HepG2 (cell line): ENCODE measurements around the gene AK8. TPM values are rescaled to one million over a fixed set of nuclear protein-coding genes. Genes with fewer than 3 reads are reported as not detected.

Experiments used
- ATAC-seq: fragments of 200-7000 bp; cut with Tn5 transposase; 3 replicates; pipeline ENCODE4 v1.9.1; 2020; ENCODE audit warnings: mild to moderate bottlenecking, moderate library complexity
- BruUV-seq: library from RNA; stranded (reverse); fragments of 400-500 nt; replicated peaks from 2 replicates; lab custom pipeline; 2021; lab: Mats Ljungman, UMichigan
- CTCF ChIA-PET: fragments of 300-600 bp; formaldehyde crosslinking; extraction: SDS; loops from one replicate; lab custom pipeline; 2021; ENCODE audit warnings: low total read pairs, inconsistent platforms, low intra/inter-chr PET ratio; lab: Yijun Ruan, JAX
- POLR2A ChIA-PET: fragments of 350-600 bp; sonication (Branson Sonifier 250); formaldehyde crosslinking; loops from one replicate; lab custom pipeline; 2020; ENCODE audit warnings: antibody characterized with exemption, inconsistent platforms; lab: Yijun Ruan, JAX
- DNase-seq: peaks from one replicate; pipeline ENCODE4 v3.0.0-alpha.2; 2015; ENCODE audit warnings: low spot score
- FAIRE-seq: peaks from 3 replicates; lab custom pipeline; 2011; peaks lifted over from hg19 to GRCh38; lab: Jason Lieb, UNC
- H2AFZ ChIP-seq: one replicate; pipeline ENCODE4 v1.6.1; 2011; ENCODE audit warnings: low read length, inconsistent platforms
- H3K27ac ChIP-seq: fragments of 300-600 bp; 3 replicates; pipeline ENCODE4 v1.8.0; 2011; ENCODE audit warnings: mixed run types, mild to moderate bottlenecking, mixed read lengths, low read length, inconsistent platforms; ENCODE audit not compliant: insufficient read depth; ENCODE audit errors: extremely low read length
- H3K27me3 ChIP-seq, 2 experiments: fragments of 200-600 bp in 1 of 2; 2 replicates in 1 of 2; 3 replicates in 1 of 2; pipeline versions ENCODE4 v1.6.0 to v1.8.0; 2011; ENCODE audit warnings: low read length in 2 of 2, mild to moderate bottlenecking in 2 of 2, moderate library complexity in 2 of 2, inconsistent platforms in 1 of 2; ENCODE audit not compliant: insufficient read depth in 2 of 2, control insufficient read depth in 1 of 2
- H3K36me3 ChIP-seq, 2 experiments: fragments of 200-600 bp in 1 of 2; replicated peaks in 1 of 2; 2 replicates in 1 of 2; 3 replicates in 1 of 2; pipeline versions ENCODE4 v1.5.1 to v1.8.0; 2011; ENCODE audit warnings: low read length in 2 of 2, inconsistent platforms in 1 of 2; ENCODE audit not compliant: insufficient read depth in 2 of 2, control insufficient read depth in 1 of 2
- H3K4me1 ChIP-seq: 2 replicates; pipeline ENCODE4 v1.5.1; 2012; ENCODE audit warnings: low read length, inconsistent platforms; ENCODE audit not compliant: insufficient read depth
- H3K4me2 ChIP-seq: 2 replicates; pipeline ENCODE4 v1.6.0; 2011; ENCODE audit warnings: low read depth, low read length, inconsistent platforms
- H3K4me3 ChIP-seq, 3 experiments: fragments of 200-600 bp in 1 of 3; sonication (generic), shearing (Covaris generic) in 1 of 3; replicated peaks in 1 of 3; 2 replicates each; pipeline ENCODE4 v1.5.1; 2011 to 2016; ENCODE audit warnings: low read length in 3 of 3, inconsistent platforms in 2 of 3, low read depth in 2 of 3, mild to moderate bottlenecking in 2 of 3, control low read depth in 1 of 3, mixed read lengths in 1 of 3; ENCODE audit not compliant: insufficient read depth in 1 of 3
- H3K79me2 ChIP-seq: one replicate; pipeline ENCODE4 v1.6.1; 2011; ENCODE audit warnings: low read length, inconsistent platforms; ENCODE audit not compliant: insufficient read depth
- H3K9ac ChIP-seq: 2 replicates; pipeline ENCODE4 v1.6.0; 2011; ENCODE audit warnings: mild to moderate bottlenecking, low read depth, low read length, inconsistent platforms; ENCODE audit not compliant: insufficient read depth
- H3K9me3 ChIP-seq: 2 replicates; pipeline ENCODE4 v1.5.1; 2012; ENCODE audit warnings: mild to moderate bottlenecking, low read length
- H4K20me1 ChIP-seq: 2 replicates; pipeline ENCODE4 v1.6.0; 2011; ENCODE audit warnings: inconsistent platforms, mild to moderate bottlenecking, low read length, moderate library complexity; ENCODE audit not compliant: insufficient read depth
- DZIP1 ChIP-seq: sonication (generic); formaldehyde crosslinking; IDR thresholded peaks from 2 replicates; pipeline ENCODE4 v1.5.0; 2020; ENCODE audit warnings: mild to moderate bottlenecking, missing genetic modification reagents
- HMGXB3 ChIP-seq: sonication (generic); formaldehyde crosslinking; IDR thresholded peaks from 2 replicates; pipeline ENCODE4 v1.4.0; 2020; ENCODE audit warnings: missing genetic modification reagents, borderline replicate concordance
- ISX ChIP-seq: sonication (generic); formaldehyde crosslinking; conservative IDR thresholded peaks from 2 replicates; pipeline ENCODE4 v1.5.0; 2020; ENCODE audit warnings: missing genetic modification reagents
- NFE2L2 ChIP-seq: fragments of 150-350 bp; IDR thresholded peaks from 2 replicates; pipeline ENCODE4 v1.6.1; 2014; ENCODE audit warnings: low read length
- NKX3-1 ChIP-seq: sonication (generic); formaldehyde crosslinking; IDR thresholded peaks from 2 replicates; pipeline ENCODE4 v1.5.0; 2020; ENCODE audit warnings: missing genetic modification reagents
- PBX3 ChIP-seq: sonication (generic); formaldehyde crosslinking; IDR thresholded peaks from 2 replicates; pipeline ENCODE4 v1.8.1; 2023; ENCODE audit warnings: missing genetic modification reagents, inconsistent platforms, borderline replicate concordance
- PHF20 ChIP-seq: sonication (generic); formaldehyde crosslinking; IDR thresholded peaks from 2 replicates; pipeline ENCODE4 v1.5.0; 2020; ENCODE audit warnings: mild to moderate bottlenecking, missing genetic modification reagents
- PLRG1 ChIP-seq: fragments of 450-650 bp; conservative IDR thresholded peaks from 2 replicates; pipeline ENCODE4 v1.6.1; 2016
- RFXAP ChIP-seq: sonication (generic); formaldehyde crosslinking; IDR thresholded peaks from 2 replicates; pipeline ENCODE4 v1.4.0; 2020; ENCODE audit warnings: missing genetic modification reagents, borderline replicate concordance
- ZNF441 ChIP-seq: sonication (generic); formaldehyde crosslinking; IDR thresholded peaks from 2 replicates; pipeline ENCODE4 v1.7.0; 2021; ENCODE audit warnings: missing genetic modification reagents, borderline replicate concordance
- ZNF670 ChIP-seq: sonication (generic); formaldehyde crosslinking; IDR thresholded peaks from 2 replicates; pipeline ENCODE4 v1.8.0; 2022; ENCODE audit warnings: mild to moderate bottlenecking, missing genetic modification reagents, borderline replicate concordance
- WGBS: methylation state at CpG from one replicate; pipeline ENCODE4 v1.1.6; 2017; ENCODE audit warnings: low lambda C conversion rate; 5-methylcytosine and 5-hydroxymethylcytosine counted together
- in situ Hi-C: cut with HindIII; loops from 2 replicates; pipeline ENCODE4 v1.10.0; 2017; ENCODE audit warnings: low pct_unique_long_range_greater_than_20kb; ENCODE audit not compliant: extremely low pct_ligation_motif_present
- intact Hi-C: fragments of 100-400 bp; cut with micrococcal nuclease; formaldehyde crosslinking; loops from one replicate; pipeline ENCODE4 v1.10.0; 2022; ENCODE audit not compliant: unreplicated experiment
- polyA plus RNA-seq, 8 experiments: library from polyadenylated mRNA; depleted of rRNA in 3 of 8; stranded (reverse) in 7 of 8; unstranded in 1 of 8; fragments of >200 nt; fragmentation: Illumina TruSeq in 4 of 8; extraction: Trizol in 4 of 8; gene quantifications; 2 replicates each; pipeline versions ENCODE4 v1.2.1 to v1.2.3, GENCODE V29; 2011 to 2016; ENCODE audit warnings: low read depth in 4 of 8, missing spikeins in 1 of 8, mixed read lengths in 1 of 8; ENCODE audit not compliant: insufficient read depth in 1 of 8
- total RNA-seq, 5 experiments: library from RNA; depleted of rRNA; stranded (reverse); fragments of >200 nt; fragmentation: Illumina TruSeq; extraction: Trizol; gene quantifications; 2 replicates each; pipeline ENCODE4 v1.2.3, GENCODE V29; 2016; ENCODE audit warnings: low read depth in 1 of 5

Gene AK8
- total and polyA plus RNA-seq, 2 of the 13 experiments (the other 11 are each of a cell fraction or from before 2014, with no cell fraction given): 0.11 TPM; not detected in 1

- H3K4me2 ChIP-seq: no peak overlapping the region
- WGBS: 96% methylated on average over 6 of the region's 6 CpGs
- in situ Hi-C loops: no loop called here
- no peaks in the 10 kb centered on the region for H3K79me2 ChIP-seq
- BruUV-seq: no TSS peak
- H3K36me3 ChIP-seq: peaks cover 17 to 71% of the 10 kb centered on the region in 2 experiments
- H4K20me1 ChIP-seq: 0 out of 2 replicates have a peak, but pooled peaks cover 4% of the 10 kb centered on the region
- ChIA-PET CTCF (no interaction called here), POLR2A (no interaction called here)
- no peaks in the 10 kb centered on the region for H3K27me3 ChIP-seq
- FAIRE-seq: no peak
- TF ChIP-seq ZNF670 (CRISPR knock-in tag) (no peak), PBX3 (CRISPR knock-in tag) (no peak)
- no peak for ATAC-seq
- DNase-seq: no peak
- no peak overlapping the region for H2AFZ ChIP-seq
- H3K4me1 ChIP-seq: no peaks in the 10 kb centered on the region
- intact Hi-C loops: no loop called here
- no peak overlapping the region for H3K9ac ChIP-seq
- H3K9me3 ChIP-seq: no peaks in the 10 kb centered on the region
- H3K27ac ChIP-seq: no peak overlapping the region
- no peak overlapping the region for H3K4me3 ChIP-seq
Measured at GRCh38 chr9:132914924-132915323, 36.8 kb upstream of the AK8 start.

GRCh38 chr9:132912131-132912530 is 34.0 kb upstream of the AK8 start:
- Histone ChIP-seq H3K9ac (no peak overlapping the region), H3K27me3 (no peaks in the 10 kb centered on the region), H3K36me3 (peaks cover 12 to 52% of the 10 kb centered on the region in 2 experiments), H3K4me1 (no peaks in the 10 kb centered on the region), H2AFZ (no peak overlapping the region), H4K20me1 (0 out of 2 replicates have a peak, but pooled peaks cover 4% of the 10 kb centered on the region), H3K9me3 (no peaks in the 10 kb centered on the region), H3K4me2 (no peak overlapping the region), H3K4me3 (no peak overlapping the region), H3K27ac (no peak overlapping the region), H3K79me2 (no peaks in the 10 kb centered on the region)
- ChIA-PET POLR2A (no interaction called here), CTCF (no interaction called here)
- in situ Hi-C loops: no loop called here
- intact Hi-C loops: no loop called here
- 96% methylated on average over 4 of the region's 4 CpGs for WGBS
- ATAC-seq (no peak), DNase-seq (no peak), FAIRE-seq (no peak)
- no TSS peak for BruUV-seq
- no peak for TF ChIP-seq HMGXB3 (CRISPR knock-in tag)
- no peak for TF ChIP-seq NKX3-1 (CRISPR knock-in tag)
- no peak for TF ChIP-seq RFXAP (CRISPR knock-in tag)
- no peak for TF ChIP-seq ZNF441 (CRISPR knock-in tag)
- no peak for TF ChIP-seq NFE2L2
- no peak for TF ChIP-seq PLRG1
- no peak for TF ChIP-seq ISX (CRISPR knock-in tag)
- no peak for TF ChIP-seq DZIP1 (CRISPR knock-in tag)
- TF ChIP-seq PHF20 (CRISPR knock-in tag): no peak
